GM12878 (cell line): Measurements from ENCODE around the gene GCSAML. TPM values are rescaled to one million over a fixed set of nuclear protein-coding genes. Genes with fewer than 3 reads are reported as not detected.

Experiments
- ATAC-seq: fragments of 200-7000 bp; cut with Tn5 transposase; 3 replicates; pipeline ENCODE4 v1.9.1; 2020; ENCODE audit warnings: mild to moderate bottlenecking, moderate library complexity
- BruUV-seq: library from RNA; stranded (reverse); fragments of 400-500 nt; replicated peaks from 2 replicates; lab custom pipeline; 2021; lab: Mats Ljungman, UMichigan
- CTCF ChIA-PET: fragments of 300-600 bp; sonication (Branson Sonifier 250); formaldehyde crosslinking; extraction: SDS; loops from one replicate; lab custom pipeline; 2021; ENCODE audit warnings: inconsistent platforms; lab: Yijun Ruan, JAX
- POLR2A ChIA-PET: fragments of 350-600 bp; formaldehyde crosslinking; extraction: SDS; loops from one replicate; lab custom pipeline; 2021; ENCODE audit warnings: inconsistent platforms; lab: Charles Lee
- RAD21 ChIA-PET: fragments of 300-600 bp; sonication (Branson Sonifier 250); formaldehyde crosslinking; loops from one replicate; lab custom pipeline; 2023; ENCODE audit warnings: antibody characterized with exemption; ENCODE audit not compliant: unreplicated experiment; lab: Charles Lee
- SMC1A ChIA-PET: fragments of 300-600 bp; sonication (Branson Sonifier 250); formaldehyde crosslinking; loops from one replicate; lab custom pipeline; 2023; ENCODE audit not compliant: unreplicated experiment, uncharacterized antibody; lab: Charles Lee
- DNase-seq: peaks from one replicate; pipeline ENCODE4 v3.0.0-alpha.2; 2011; ENCODE audit warnings: low read depth, low spot score
- FAIRE-seq: peaks from 3 replicates; lab custom pipeline; 2011; peaks lifted over from hg19 to GRCh38; lab: Jason Lieb, UNC
- H2AFZ ChIP-seq: 2 replicates; pipeline ENCODE4 v1.6.0; 2011; ENCODE audit warnings: low read depth, low read length, control low read depth; ENCODE audit not compliant: control insufficient read depth
- H3K27ac ChIP-seq: 2 replicates; pipeline ENCODE4 v1.5.1; 2011; ENCODE audit warnings: control low read depth; ENCODE audit not compliant: control insufficient read depth, insufficient read depth
- H3K27me3 ChIP-seq, 2 experiments: replicated peaks in 1 of 2; 2 replicates each; pipeline versions ENCODE4 v1.6.0 to v1.6.1; 2011; ENCODE audit warnings: low read length in 1 of 2; ENCODE audit not compliant: control insufficient read depth in 2 of 2, insufficient read depth in 2 of 2
- H3K36me3 ChIP-seq, 2 experiments: 2 replicates each; pipeline ENCODE4 v1.5.1; 2011; ENCODE audit warnings: low read length in 1 of 2; ENCODE audit not compliant: control insufficient read depth in 2 of 2, insufficient read depth in 2 of 2
- H3K4me1 ChIP-seq: 2 replicates; pipeline ENCODE4 v1.6.1; 2011; ENCODE audit warnings: mild to moderate bottlenecking, low read length, moderate library complexity, mixed read lengths; ENCODE audit not compliant: control insufficient read depth, insufficient read depth
- H3K4me2 ChIP-seq: 2 replicates; pipeline ENCODE4 v1.6.0; 2011; ENCODE audit warnings: control low read depth; ENCODE audit not compliant: control insufficient read depth, insufficient read depth
- H3K4me3 ChIP-seq: fragments of 200-600 bp; sonication (generic); 2 replicates; pipeline ENCODE4 v1.5.1; 2016
- H3K79me2 ChIP-seq: 2 replicates; pipeline ENCODE4 v1.6.0; 2011; ENCODE audit warnings: low read length; ENCODE audit not compliant: control insufficient read depth, insufficient read depth
- H3K9ac ChIP-seq: 2 replicates; pipeline ENCODE4 v1.8.0; 2011; ENCODE audit warnings: low read length, control low read depth, mixed read lengths; ENCODE audit not compliant: control insufficient read depth, insufficient read depth
- H3K9me3 ChIP-seq: replicated peaks from 3 replicates; pipeline ENCODE4 v1.5.1; 2011; ENCODE audit warnings: mild to moderate bottlenecking, low read length; ENCODE audit not compliant: control insufficient read depth, insufficient read depth
- H4K20me1 ChIP-seq: 2 replicates; pipeline ENCODE4 v1.6.0; 2011; ENCODE audit not compliant: control insufficient read depth, insufficient read depth
- ATF7 ChIP-seq: fragments of 450-650 bp; IDR thresholded peaks from 2 replicates; pipeline ENCODE4 v1.6.1; 2016; ENCODE audit warnings: low read depth, mild to moderate bottlenecking
- BACH1 ChIP-seq: fragments of 450-650 bp; IDR thresholded peaks from 2 replicates; pipeline ENCODE4 v1.6.1; 2017; ENCODE audit warnings: mild to moderate bottlenecking, borderline replicate concordance
- HDAC6 ChIP-seq: fragments of 200-600 bp; sonication (generic); IDR thresholded peaks from one replicate; pipeline ENCODE4 v1.8.0; 2017; ENCODE audit warnings: antibody characterized with exemption; ENCODE audit not compliant: unreplicated experiment
- IRF4 ChIP-seq: IDR thresholded peaks from 2 replicates; pipeline ENCODE4 v1.6.1; 2011; ENCODE audit warnings: low read depth, low read length
- NFIC ChIP-seq: IDR thresholded peaks from 2 replicates; pipeline ENCODE4 v1.6.1; 2012; ENCODE audit warnings: low read depth, mild to moderate bottlenecking, inconsistent platforms, low read length, moderate library complexity
- POLR2A ChIP-seq: IDR thresholded peaks from 2 replicates; pipeline ENCODE4 v1.6.1; 2011; ENCODE audit warnings: low read depth, mild to moderate bottlenecking, low read length
- TBL1XR1 ChIP-seq: IDR thresholded peaks from 2 replicates; pipeline ENCODE4 v1.6.1; 2012; ENCODE audit warnings: low read depth, low read length, improper control_type of control experiment
- ZBED1 ChIP-seq: IDR thresholded peaks from 2 replicates; pipeline ENCODE4 v1.6.1; 2016; ENCODE audit warnings: borderline replicate concordance
- WGBS: methylation state at CpG from one replicate; pipeline ENCODE4 v1.1.6; 2016; ENCODE audit warnings: low lambda C conversion rate; ENCODE audit not compliant: insufficient replicate concordance, insufficient coverage; ENCODE audit errors: missing lambda C conversion rate; 5-methylcytosine and 5-hydroxymethylcytosine counted together
- in situ Hi-C: fragments of 300-500 bp; cut with MboI; formaldehyde crosslinking; loops from 9 replicates; pipeline ENCODE4 v1.14.3; 2018; ENCODE audit warnings: mixed read lengths
- intact Hi-C: fragments of 100-400 bp; cut with micrococcal nuclease; formaldehyde crosslinking; loops from one replicate; pipeline ENCODE4 v1.14.2; 2022; ENCODE audit not compliant: unreplicated experiment
- polyA plus RNA-seq, 11 experiments: library from polyadenylated mRNA; depleted of rRNA in 4 of 11; unstranded in 6 of 11; stranded (reverse) in 5 of 11; fragments of >200 nt; fragmentation: Nextera tagmentation in 4 of 11; fragmentation: Illumina TruSeq in 1 of 11; extraction: Ambion mirVana in 4 of 11; extraction: Trizol in 1 of 11; gene quantifications; 1 replicate in 1 of 11; 2 replicates in 10 of 11; pipeline versions ENCODE4 v1.2.1 to v1.2.3, GENCODE V29; 2011 to 2016; ENCODE audit warnings: inconsistent platforms in 2 of 11, missing spikeins in 2 of 11, low read depth in 1 of 11
- total RNA-seq, 4 experiments: library from RNA; depleted of rRNA in 3 of 4; stranded (reverse); fragments of >200 nt in 3 of 4; fragmentation: Illumina TruSeq in 1 of 4; extraction: Trizol in 1 of 4; gene quantifications; 2 replicates each; pipeline versions ENCODE4 v1.2.1 to v1.2.3, GENCODE V29; 2013 to 2021
- TF ChIP-seq, protein P1 (sequence below): fragments of 450-650 bp; IDR thresholded peaks from 2 replicates; pipeline ENCODE4 v1.6.1; 2016; ENCODE audit warnings: mild to moderate bottlenecking
- TF ChIP-seq, protein P2 (sequence below): IDR thresholded peaks from 2 replicates; pipeline ENCODE4 v1.6.1; 2012; ENCODE audit warnings: low read depth, low read length, improper control_type of control experiment
- TF ChIP-seq, protein P3 (sequence below): fragments of 150-350 bp; IDR thresholded peaks from 2 replicates; pipeline ENCODE4 v1.6.1; 2016; ENCODE audit warnings: low read depth, low read length
- TF ChIP-seq, protein P4 (sequence below): fragments of 450-650 bp; formaldehyde crosslinking; IDR thresholded peaks from 2 replicates; pipeline ENCODE4 v1.4.0; 2022; ENCODE audit warnings: mild to moderate bottlenecking, moderate library complexity
- TF ChIP-seq, protein P5 (sequence below): IDR thresholded peaks from 2 replicates; pipeline ENCODE4 v1.6.1; 2011; ENCODE audit warnings: borderline replicate concordance, low read depth, mild to moderate bottlenecking, moderate library complexity, mixed read lengths, low read length; ENCODE audit not compliant: insufficient read depth; ENCODE audit errors: extremely low read length

Gene GCSAML
- total and polyA plus RNA-seq, 10 of the 15 experiments (the other 5 are each of a cell fraction or from before 2014, with no cell fraction given) = 0.03 TPM; not detected in 9

DNA sequence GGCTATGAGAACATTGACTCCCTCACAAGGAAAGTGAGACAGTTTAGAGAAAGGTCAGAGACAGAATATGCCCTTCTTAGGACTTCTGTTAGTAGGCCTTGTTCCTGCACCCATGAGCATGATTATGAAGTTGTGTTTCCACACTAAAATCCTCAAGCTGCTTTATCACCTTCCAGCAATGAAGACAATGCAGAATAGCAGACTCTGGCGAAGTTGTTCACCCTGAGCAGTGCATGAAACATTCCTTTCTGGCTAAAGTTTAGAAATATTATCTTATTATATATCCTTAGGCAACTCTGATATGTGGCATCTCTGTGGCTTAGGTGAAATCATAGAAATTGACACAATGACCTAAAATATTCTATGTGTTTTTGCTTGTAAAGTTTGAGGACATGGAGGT is 25.3 kb downstream of the GCSAML start:
- Histone ChIP-seq H3K36me3 (no peaks in the 10 kb centered on the region), H3K9ac (no peak overlapping the region), H3K4me2 (no peak overlapping the region), H3K4me3 (no peak overlapping the region), H2AFZ (no peak overlapping the region), H3K27ac (no peak overlapping the region), H3K4me1 (no peaks in the 10 kb centered on the region), H4K20me1 (no peaks in the 10 kb centered on the region), H3K79me2 (no peaks in the 10 kb centered on the region), H3K27me3 (no peaks in the 10 kb centered on the region; a peak in 2 of 4 replicates), H3K9me3 (no peaks in the 10 kb centered on the region)
- CTCF ChIA-PET = interaction anchor here (0.5 to 1.4 kb wide), 4 partner anchors 77 to 1076 kb away, joined by 3 to 4 read pairs (median 4); no protein-coding TSS in a partner anchor
- RAD21 ChIA-PET = interaction anchor here (4.2 kb wide), 1 partner anchor 184 kb away, joined by 17 read pairs; no protein-coding TSS in a partner anchor
- no TSS peak for BruUV-seq
- intact Hi-C loops = no loop called here
- ATAC-seq (no peak), DNase-seq (no peak), FAIRE-seq (no peak)
- WGBS = 0% methylated on average over 1 of the region's 1 CpG
- TF ChIP-seq, protein P1, sequence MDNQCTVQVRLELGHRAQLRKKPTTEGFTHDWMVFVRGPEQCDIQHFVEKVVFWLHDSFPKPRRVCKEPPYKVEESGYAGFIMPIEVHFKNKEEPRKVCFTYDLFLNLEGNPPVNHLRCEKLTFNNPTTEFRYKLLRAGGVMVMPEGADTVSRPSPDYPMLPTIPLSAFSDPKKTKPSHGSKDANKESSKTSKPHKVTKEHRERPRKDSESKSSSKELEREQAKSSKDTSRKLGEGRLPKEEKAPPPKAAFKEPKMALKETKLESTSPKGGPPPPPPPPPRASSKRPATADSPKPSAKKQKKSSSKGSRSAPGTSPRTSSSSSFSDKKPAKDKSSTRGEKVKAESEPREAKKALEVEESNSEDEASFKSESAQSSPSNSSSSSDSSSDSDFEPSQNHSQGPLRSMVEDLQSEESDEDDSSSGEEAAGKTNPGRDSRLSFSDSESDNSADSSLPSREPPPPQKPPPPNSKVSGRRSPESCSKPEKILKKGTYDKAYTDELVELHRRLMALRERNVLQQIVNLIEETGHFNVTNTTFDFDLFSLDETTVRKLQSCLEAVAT = no peak
- TF ChIP-seq, protein P2, sequence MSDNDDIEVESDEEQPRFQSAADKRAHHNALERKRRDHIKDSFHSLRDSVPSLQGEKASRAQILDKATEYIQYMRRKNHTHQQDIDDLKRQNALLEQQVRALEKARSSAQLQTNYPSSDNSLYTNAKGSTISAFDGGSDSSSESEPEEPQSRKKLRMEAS = no peak
- TF ChIP-seq TBL1XR1 (no peak), HDAC6 (no peak), NFIC (no peak), POLR2A (no peak), IRF4 (no peak), ATF7 (no peak), ZBED1 (no peak), BACH1 (no peak)
- TF ChIP-seq, protein P3, sequence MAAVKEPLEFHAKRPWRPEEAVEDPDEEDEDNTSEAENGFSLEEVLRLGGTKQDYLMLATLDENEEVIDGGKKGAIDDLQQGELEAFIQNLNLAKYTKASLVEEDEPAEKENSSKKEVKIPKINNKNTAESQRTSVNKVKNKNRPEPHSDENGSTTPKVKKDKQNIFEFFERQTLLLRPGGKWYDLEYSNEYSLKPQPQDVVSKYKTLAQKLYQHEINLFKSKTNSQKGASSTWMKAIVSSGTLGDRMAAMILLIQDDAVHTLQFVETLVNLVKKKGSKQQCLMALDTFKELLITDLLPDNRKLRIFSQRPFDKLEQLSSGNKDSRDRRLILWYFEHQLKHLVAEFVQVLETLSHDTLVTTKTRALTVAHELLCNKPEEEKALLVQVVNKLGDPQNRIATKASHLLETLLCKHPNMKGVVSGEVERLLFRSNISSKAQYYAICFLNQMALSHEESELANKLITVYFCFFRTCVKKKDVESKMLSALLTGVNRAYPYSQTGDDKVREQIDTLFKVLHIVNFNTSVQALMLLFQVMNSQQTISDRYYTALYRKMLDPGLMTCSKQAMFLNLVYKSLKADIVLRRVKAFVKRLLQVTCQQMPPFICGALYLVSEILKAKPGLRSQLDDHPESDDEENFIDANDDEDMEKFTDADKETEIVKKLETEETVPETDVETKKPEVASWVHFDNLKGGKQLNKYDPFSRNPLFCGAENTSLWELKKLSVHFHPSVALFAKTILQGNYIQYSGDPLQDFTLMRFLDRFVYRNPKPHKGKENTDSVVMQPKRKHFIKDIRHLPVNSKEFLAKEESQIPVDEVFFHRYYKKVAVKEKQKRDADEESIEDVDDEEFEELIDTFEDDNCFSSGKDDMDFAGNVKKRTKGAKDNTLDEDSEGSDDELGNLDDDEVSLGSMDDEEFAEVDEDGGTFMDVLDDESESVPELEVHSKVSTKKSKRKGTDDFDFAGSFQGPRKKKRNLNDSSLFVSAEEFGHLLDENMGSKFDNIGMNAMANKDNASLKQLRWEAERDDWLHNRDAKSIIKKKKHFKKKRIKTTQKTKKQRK = no peak
- TF ChIP-seq, protein P4, sequence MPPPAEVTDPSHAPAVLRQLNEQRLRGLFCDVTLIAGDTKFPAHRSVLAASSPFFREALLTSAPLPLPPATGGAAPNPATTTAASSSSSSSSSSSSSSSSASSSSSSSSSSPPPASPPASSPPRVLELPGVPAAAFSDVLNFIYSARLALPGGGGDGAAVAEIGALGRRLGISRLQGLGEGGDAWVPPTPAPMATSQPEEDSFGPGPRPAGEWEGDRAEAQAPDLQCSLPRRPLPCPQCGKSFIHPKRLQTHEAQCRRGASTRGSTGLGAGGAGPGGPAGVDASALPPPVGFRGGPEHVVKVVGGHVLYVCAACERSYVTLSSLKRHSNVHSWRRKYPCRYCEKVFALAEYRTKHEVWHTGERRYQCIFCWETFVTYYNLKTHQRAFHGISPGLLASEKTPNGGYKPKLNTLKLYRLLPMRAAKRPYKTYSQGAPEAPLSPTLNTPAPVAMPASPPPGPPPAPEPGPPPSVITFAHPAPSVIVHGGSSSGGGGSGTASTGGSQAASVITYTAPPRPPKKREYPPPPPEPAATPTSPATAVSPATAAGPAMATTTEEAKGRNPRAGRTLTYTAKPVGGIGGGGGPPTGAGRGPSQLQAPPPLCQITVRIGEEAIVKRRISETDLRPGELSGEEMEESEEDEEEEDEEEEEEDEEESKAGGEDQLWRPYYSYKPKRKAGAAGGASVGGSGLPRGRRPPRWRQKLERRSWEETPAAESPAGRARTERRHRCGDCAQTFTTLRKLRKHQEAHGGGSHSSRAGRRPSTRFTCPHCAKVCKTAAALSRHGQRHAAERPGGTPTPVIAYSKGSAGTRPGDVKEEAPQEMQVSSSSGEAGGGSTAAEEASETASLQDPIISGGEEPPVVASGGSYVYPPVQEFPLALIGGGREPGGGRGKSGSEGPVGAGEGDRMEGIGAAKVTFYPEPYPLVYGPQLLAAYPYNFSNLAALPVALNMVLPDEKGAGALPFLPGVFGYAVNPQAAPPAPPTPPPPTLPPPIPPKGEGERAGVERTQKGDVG = no peak
- TF ChIP-seq, protein P5, sequence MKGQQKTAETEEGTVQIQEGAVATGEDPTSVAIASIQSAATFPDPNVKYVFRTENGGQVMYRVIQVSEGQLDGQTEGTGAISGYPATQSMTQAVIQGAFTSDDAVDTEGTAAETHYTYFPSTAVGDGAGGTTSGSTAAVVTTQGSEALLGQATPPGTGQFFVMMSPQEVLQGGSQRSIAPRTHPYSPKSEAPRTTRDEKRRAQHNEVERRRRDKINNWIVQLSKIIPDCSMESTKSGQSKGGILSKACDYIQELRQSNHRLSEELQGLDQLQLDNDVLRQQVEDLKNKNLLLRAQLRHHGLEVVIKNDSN = no peak
- in situ Hi-C loops = no loop called here
- SMC1A ChIA-PET = no interaction called here
- POLR2A ChIA-PET = no interaction called here
